ENCODE data around the gene MED26.

- TF ChIP-seq POLR2A (IDR thresholded peaks at IDR 0.05) (no peak), CTCF (IDR thresholded peaks at IDR 0.05) (no peak)
These were observed 54.7 kb downstream of the MED26 start for GRCh38 chr19:16573296-16573695.
